H9 (cell line): ENCODE results near the gene PKD1. TPM values are rescaled to one million over a fixed set of nuclear protein-coding genes. Genes with fewer than 3 reads are reported as not detected.
A peak's percentile ranks its signal among the peaks of the same experiment; 100 is the strongest.

Experiments used
- DNase-seq: peaks from one replicate; pipeline ENCODE4 v3.0.0-alpha.2; 2017
- H2AFZ ChIP-seq: one replicate; pipeline ENCODE4 v1.6.1; 2013; ENCODE audit warnings: mild to moderate bottlenecking, low read length, control low read depth, moderate library complexity
- H2AK5ac ChIP-seq: 2 replicates; pipeline ENCODE4 v1.6.1; 2013; ENCODE audit warnings: low read length, control low read depth, mixed read lengths; ENCODE audit not compliant: insufficient read length
- H2BK120ac ChIP-seq: one replicate; pipeline ENCODE4 v1.6.1; 2013; ENCODE audit warnings: low read depth, mild to moderate bottlenecking, low read length, control low read depth, inconsistent platforms; ENCODE audit not compliant: poor library complexity, severe bottlenecking
- H2BK12ac ChIP-seq: 2 replicates; pipeline ENCODE4 v1.6.1; 2013; ENCODE audit warnings: low read length, control low read depth, mixed read lengths, low read depth; ENCODE audit not compliant: insufficient read length
- H2BK15ac ChIP-seq: 2 replicates; pipeline ENCODE4 v1.6.1; 2013; ENCODE audit warnings: low read depth, low read length, control low read depth
- H2BK20ac ChIP-seq: one replicate; pipeline ENCODE4 v1.6.1; 2013; ENCODE audit warnings: low read depth, mild to moderate bottlenecking, low read length, control low read depth, inconsistent platforms; ENCODE audit not compliant: poor library complexity, severe bottlenecking
- H2BK5ac ChIP-seq: 2 replicates; pipeline ENCODE4 v1.6.1; 2013; ENCODE audit warnings: low read length, control low read depth, mixed read lengths; ENCODE audit not compliant: insufficient read length
- H3K14ac ChIP-seq: 2 replicates; pipeline ENCODE4 v1.6.1; 2013; ENCODE audit warnings: low read length, control low read depth; ENCODE audit not compliant: insufficient read depth
- H3K18ac ChIP-seq: 2 replicates; pipeline ENCODE4 v1.6.1; 2013; ENCODE audit warnings: low read depth, mild to moderate bottlenecking, mixed read lengths, low read length, control low read depth; ENCODE audit not compliant: insufficient read length
- H3K23ac ChIP-seq: 2 replicates; pipeline ENCODE4 v1.6.1; 2013; ENCODE audit warnings: low read length, control low read depth, mixed read lengths, low read depth; ENCODE audit not compliant: insufficient read length
- H3K23me2 ChIP-seq: 2 replicates; pipeline ENCODE4 v1.6.1; 2013; ENCODE audit warnings: low read depth, mild to moderate bottlenecking, mixed read lengths, low read length, control low read depth; ENCODE audit not compliant: insufficient read length, poor library complexity, severe bottlenecking
- H3K27ac ChIP-seq: 2 replicates; pipeline ENCODE4 v1.5.1; 2013; ENCODE audit warnings: low read length, control low read depth, mixed read lengths, low read depth; ENCODE audit not compliant: insufficient read length
- H3K27me3 ChIP-seq: 2 replicates; pipeline ENCODE4 v1.6.1; 2013; ENCODE audit warnings: low read length, control low read depth, inconsistent platforms; ENCODE audit not compliant: insufficient read depth
- H3K4ac ChIP-seq: 2 replicates; pipeline ENCODE4 v1.6.1; 2013; ENCODE audit warnings: low read depth, mild to moderate bottlenecking, control low read depth, inconsistent platforms, low read length, moderate library complexity
- H3K4me1 ChIP-seq: 2 replicates; pipeline ENCODE4 v1.6.1; 2013; ENCODE audit warnings: low read length, control low read depth, inconsistent platforms; ENCODE audit not compliant: insufficient read depth
- H3K4me2 ChIP-seq: 2 replicates; pipeline ENCODE4 v1.6.1; 2013; ENCODE audit warnings: low read length, control low read depth, mixed read lengths; ENCODE audit not compliant: insufficient read length, insufficient read depth
- H3K56ac ChIP-seq: 2 replicates; pipeline ENCODE4 v1.6.1; 2013; ENCODE audit warnings: low read depth, mild to moderate bottlenecking, mixed read lengths, low read length, control low read depth; ENCODE audit not compliant: insufficient read length
- H3K79me1 ChIP-seq: 2 replicates; pipeline ENCODE4 v1.6.1; 2013; ENCODE audit warnings: low read depth, mild to moderate bottlenecking, moderate library complexity, low read length, control low read depth, inconsistent platforms; ENCODE audit not compliant: insufficient read depth, poor library complexity, severe bottlenecking
- H3K79me2 ChIP-seq: 2 replicates; pipeline ENCODE4 v1.6.1; 2013; ENCODE audit warnings: low read length, control low read depth, inconsistent platforms; ENCODE audit not compliant: insufficient read depth
- H3K9ac ChIP-seq: 2 replicates; pipeline ENCODE4 v1.6.1; 2013; ENCODE audit warnings: low read length, control low read depth, mixed read lengths; ENCODE audit not compliant: insufficient read length; ENCODE audit errors: extremely low read depth
- H3K9me3 ChIP-seq: one replicate; pipeline ENCODE4 v1.6.1; 2013; ENCODE audit warnings: low read depth, low read length, inconsistent platforms; ENCODE audit not compliant: control insufficient read depth
- H3T11ph ChIP-seq: one replicate; pipeline ENCODE4 v1.6.1; 2013; ENCODE audit warnings: mild to moderate bottlenecking, low read length, control low read depth, inconsistent platforms
- H4K20me1 ChIP-seq: one replicate; pipeline ENCODE4 v1.6.1; 2013; ENCODE audit not compliant: control insufficient read depth, insufficient read length, insufficient read depth
- H4K5ac ChIP-seq: 2 replicates; pipeline ENCODE4 v1.6.1; 2013; ENCODE audit warnings: low read depth, mild to moderate bottlenecking, mixed read lengths, low read length, control low read depth; ENCODE audit not compliant: insufficient read length
- H4K8ac ChIP-seq: replicated peaks from 2 replicates; pipeline ENCODE4 v1.6.1; 2013; ENCODE audit warnings: low read length, control low read depth, mixed read lengths, low read depth; ENCODE audit not compliant: insufficient read length
- H4K91ac ChIP-seq: 2 replicates; pipeline ENCODE4 v1.6.1; 2013; ENCODE audit warnings: low read depth, mild to moderate bottlenecking, moderate library complexity, mixed read lengths, low read length, control low read depth; ENCODE audit not compliant: insufficient read length
- H3K27ac Mint-ChIP-seq, 3 experiments: 2 replicates in 2 of 3; 3 replicates in 1 of 3; pipeline ENCODE4 v1.8.0; 2020 to 2021; ENCODE audit warnings: mixed read lengths in 3 of 3, mild to moderate bottlenecking in 1 of 3, moderate library complexity in 1 of 3
- H3K27me3 Mint-ChIP-seq: 2 replicates; pipeline ENCODE4 v1.8.0; 2021; ENCODE audit warnings: low read depth, mild to moderate bottlenecking, moderate library complexity, mixed read lengths
- H3K36me3 Mint-ChIP-seq, 3 experiments: 2 replicates in 2 of 3; 3 replicates in 1 of 3; pipeline ENCODE4 v1.8.0; 2020 to 2021; ENCODE audit warnings: low read depth in 3 of 3, mixed read lengths in 3 of 3; ENCODE audit not compliant: insufficient read depth in 1 of 3
- H3K4me1 Mint-ChIP-seq, 2 experiments: 2 replicates each; pipeline ENCODE4 v1.8.0; 2020; ENCODE audit warnings: mixed read lengths in 2 of 2
- H3K4me3 Mint-ChIP-seq, 2 experiments: 2 replicates in 1 of 2; 3 replicates in 1 of 2; pipeline ENCODE4 v1.8.0; 2020 to 2021; ENCODE audit warnings: mild to moderate bottlenecking in 2 of 2, mixed read lengths in 2 of 2, moderate library complexity in 1 of 2
- H3K9me3 Mint-ChIP-seq, 2 experiments: 2 replicates in 1 of 2; 3 replicates in 1 of 2; pipeline ENCODE4 v1.8.0; 2020; ENCODE audit warnings: mild to moderate bottlenecking in 2 of 2, mixed read lengths in 2 of 2, moderate library complexity in 1 of 2
- WGBS: extraction: QIAGEN DNeasy Blood & Tissue Kit; methylation state at CpG from one replicate; pipeline ENCODE4 v1.1.7; 2013; ENCODE audit warnings: missing lambda C conversion rate, low lambda C conversion rate, mixed read lengths; ENCODE audit not compliant: insufficient read length; ENCODE audit errors: extremely low coverage; 5-methylcytosine and 5-hydroxymethylcytosine counted together
- total RNA-seq: library from RNA; stranded (reverse); gene quantifications from 2 replicates; pipeline ENCODE4 v1.2.1, GENCODE V29; 2021
- TF ChIP-seq, protein P1 (sequence below): fragments of 200-600 bp; sonication (generic); conservative IDR thresholded peaks from 3 replicates; pipeline ENCODE4 v1.8.0; 2021; ENCODE audit warnings: antibody characterized with exemption, mild to moderate bottlenecking

The PKD1 gene
- total RNA-seq, 1 experiment from 2014 or later: 88.0 TPM

- no peak overlapping the region for H3K14ac ChIP-seq
- peak; percentile 77 for DNase-seq
- H2AFZ ChIP-seq: no peak overlapping the region
- H4K5ac ChIP-seq: no peak overlapping the region
- no peaks in the 10 kb centered on the region for H4K20me1 ChIP-seq
- H3K9ac ChIP-seq: no peak overlapping the region
- no peak overlapping the region for H2AK5ac ChIP-seq
- H3T11ph ChIP-seq: no peak overlapping the region
- peaks cover 28 to 43% (median 34%) of the 10 kb centered on the region in 3 experiments for H3K36me3 Mint-ChIP-seq
- no peak overlapping the region for H3K18ac ChIP-seq
- no peaks in the 10 kb centered on the region for H3K27me3 ChIP-seq
- H3K79me1 ChIP-seq: no peaks in the 10 kb centered on the region
- H3K27ac Mint-ChIP-seq: peak overlapping the region in 2 of 3 experiments; percentile 82 to 96; a peak in 4 of 7 replicates
- peaks cover 30% of the 10 kb centered on the region for H3K23me2 ChIP-seq
- peaks cover 28 to 47% of the 10 kb centered on the region in 2 experiments for H3K4me1 Mint-ChIP-seq
- H3K23ac ChIP-seq: no peak overlapping the region
- H3K27me3 Mint-ChIP-seq: peaks cover 5% of the 10 kb centered on the region
- no peaks in the 10 kb centered on the region for H3K9me3 ChIP-seq
- no peak overlapping the region for H3K4ac ChIP-seq
- WGBS: no CpG with 5 or more reads among the region's 13 CpGs
- peaks cover 17% of the 10 kb centered on the region; the same call in 1 of the 2 replicates for H3K79me2 ChIP-seq
- no peak overlapping the region for H4K91ac ChIP-seq
- H3K4me2 ChIP-seq: peak overlapping the region; percentile 56
- H3K9me3 Mint-ChIP-seq: peaks cover 0 to 9% of the 10 kb centered on the region in 2 experiments; a peak in 3 of 5 replicates
- H4K8ac ChIP-seq: no peak overlapping the region
- peak overlapping the region; percentile 97 for H3K4me3 Mint-ChIP-seq
- TF ChIP-seq, protein P1, sequence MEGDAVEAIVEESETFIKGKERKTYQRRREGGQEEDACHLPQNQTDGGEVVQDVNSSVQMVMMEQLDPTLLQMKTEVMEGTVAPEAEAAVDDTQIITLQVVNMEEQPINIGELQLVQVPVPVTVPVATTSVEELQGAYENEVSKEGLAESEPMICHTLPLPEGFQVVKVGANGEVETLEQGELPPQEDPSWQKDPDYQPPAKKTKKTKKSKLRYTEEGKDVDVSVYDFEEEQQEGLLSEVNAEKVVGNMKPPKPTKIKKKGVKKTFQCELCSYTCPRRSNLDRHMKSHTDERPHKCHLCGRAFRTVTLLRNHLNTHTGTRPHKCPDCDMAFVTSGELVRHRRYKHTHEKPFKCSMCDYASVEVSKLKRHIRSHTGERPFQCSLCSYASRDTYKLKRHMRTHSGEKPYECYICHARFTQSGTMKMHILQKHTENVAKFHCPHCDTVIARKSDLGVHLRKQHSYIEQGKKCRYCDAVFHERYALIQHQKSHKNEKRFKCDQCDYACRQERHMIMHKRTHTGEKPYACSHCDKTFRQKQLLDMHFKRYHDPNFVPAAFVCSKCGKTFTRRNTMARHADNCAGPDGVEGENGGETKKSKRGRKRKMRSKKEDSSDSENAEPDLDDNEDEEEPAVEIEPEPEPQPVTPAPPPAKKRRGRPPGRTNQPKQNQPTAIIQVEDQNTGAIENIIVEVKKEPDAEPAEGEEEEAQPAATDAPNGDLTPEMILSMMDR: no peak
- H2BK12ac ChIP-seq: no peak overlapping the region
- H2BK15ac ChIP-seq: no peak overlapping the region
- no peak overlapping the region for H3K56ac ChIP-seq
- no peak overlapping the region for H2BK20ac ChIP-seq
- H2BK120ac ChIP-seq: no peak overlapping the region
- H3K4me1 ChIP-seq: peaks cover 3% of the 10 kb centered on the region; the same call in 1 of the 2 replicates
- no peak overlapping the region for H3K27ac ChIP-seq
- no peak overlapping the region for H2BK5ac ChIP-seq
Observed at GRCh38 chr16:2151188-2152091, 15.7 kb upstream of the PKD1 start.
